SKM-1 (cell line): ENCODE results near the gene CACNA1C.

Source experiments
- DNase-seq: peaks from one replicate; lab custom pipeline; 2025; ENCODE audit not compliant: unreplicated experiment; lab: John Stamatoyannopoulos, UW

CACNA1C gene

DNA sequence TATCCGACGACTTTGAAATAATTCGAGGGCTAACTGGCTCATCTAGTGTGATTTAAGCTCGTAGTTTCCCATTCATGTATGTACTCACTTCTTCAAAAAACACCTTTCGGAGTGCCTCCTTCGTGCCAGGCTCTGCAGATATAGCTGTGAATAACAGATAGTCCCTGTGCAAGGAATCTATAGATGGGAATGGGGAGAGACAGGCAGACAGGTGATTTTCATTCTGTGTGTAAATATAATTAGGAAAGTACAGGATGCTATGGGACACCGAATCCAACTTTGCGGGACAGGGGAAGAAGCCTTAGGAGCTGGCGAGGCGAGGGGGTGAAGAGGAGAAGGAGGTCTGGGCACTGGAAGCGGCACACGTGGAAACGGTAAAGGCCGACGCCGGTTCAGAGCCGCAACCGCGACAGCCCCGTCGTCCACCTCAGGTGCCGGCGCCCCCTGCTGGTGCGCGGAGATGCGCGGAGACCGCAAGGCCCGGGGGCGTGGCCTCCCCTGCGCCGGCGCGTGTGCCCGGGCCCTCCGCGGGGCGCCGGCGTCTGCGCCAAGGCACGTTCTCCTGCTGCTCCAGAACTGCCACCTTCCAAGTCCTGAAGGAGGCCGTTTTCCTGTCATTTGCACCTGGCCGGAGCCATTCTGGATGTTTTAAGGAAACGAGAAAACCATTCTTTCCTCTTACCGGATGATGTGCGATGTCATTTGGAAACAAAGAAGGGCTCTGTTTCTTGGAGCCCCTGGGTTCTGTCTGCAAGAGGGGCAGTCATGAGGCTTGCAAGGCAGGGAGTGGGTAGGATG, 18.0 kb upstream of the CACNA1C start:
- DNase-seq: no peak

DNA sequence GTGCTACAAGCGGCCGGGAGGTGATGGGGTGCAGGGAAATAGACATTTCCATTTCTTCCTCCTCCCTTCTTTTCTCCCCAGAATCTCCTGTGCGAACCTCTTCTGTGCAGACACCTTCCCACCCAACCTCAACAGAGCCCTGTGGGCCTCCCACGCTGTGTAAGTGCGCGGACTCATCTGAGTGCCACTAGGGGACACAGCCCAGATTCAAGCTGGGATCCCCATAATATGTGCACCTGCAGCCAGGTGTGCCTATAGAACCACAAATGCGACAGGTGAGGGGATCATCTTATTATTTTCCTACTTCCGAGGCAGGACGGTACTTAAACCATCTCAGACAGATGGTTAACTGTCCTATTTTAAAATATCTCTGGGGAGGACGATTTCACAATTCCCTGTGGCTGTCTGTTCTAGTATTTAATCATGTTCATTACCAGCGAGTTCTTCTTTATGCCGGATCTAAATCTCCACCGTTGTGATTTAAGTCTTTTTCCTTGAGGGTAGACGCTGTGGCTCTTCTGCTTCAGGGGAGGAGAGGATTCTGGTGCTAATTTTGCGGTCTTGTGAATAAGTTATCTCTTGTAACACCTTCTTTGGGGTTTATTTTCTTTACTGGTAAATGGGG, 17.2 kb upstream of the CACNA1C start:
- DNase-seq: no peak

DNA sequence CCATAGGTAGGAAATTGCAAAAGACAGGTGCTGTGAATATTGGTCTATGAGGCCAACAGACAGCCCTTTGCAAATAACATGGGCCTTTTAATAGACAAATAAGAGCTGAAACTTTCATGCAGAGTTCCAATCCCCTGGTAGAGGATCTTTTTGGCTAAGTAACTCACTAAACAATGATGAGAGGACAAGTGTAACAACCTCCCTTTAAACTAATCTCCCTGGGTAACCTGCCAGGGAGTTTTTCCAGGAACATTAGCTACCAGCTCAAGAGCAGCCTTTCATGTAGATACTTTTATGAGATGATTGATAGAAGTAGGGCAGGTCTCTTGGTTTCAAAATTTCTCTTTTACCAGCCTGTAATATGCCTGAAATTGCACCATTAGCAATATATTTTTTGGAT, 13.8 kb upstream of the CACNA1C start:
- DNase-seq: no peak

DNA sequence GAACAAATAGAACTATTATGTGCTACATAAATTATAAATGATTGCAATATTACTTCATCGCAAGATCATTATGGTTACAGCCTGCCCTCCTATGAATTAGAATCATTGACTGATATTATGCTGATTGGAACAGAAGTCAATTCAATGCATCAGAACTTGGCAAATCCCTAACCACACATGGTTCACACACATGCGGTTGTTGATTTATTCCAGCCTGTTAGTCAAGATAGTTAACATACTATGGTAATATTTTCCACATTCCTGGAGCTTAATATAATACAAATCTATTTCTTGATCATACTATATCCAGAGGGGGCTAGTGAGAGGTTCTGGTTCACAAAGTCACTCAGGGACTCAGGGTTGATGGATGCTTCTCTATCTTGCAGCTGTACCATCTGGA, 9.7 kb upstream of the CACNA1C start:
- no peak for DNase-seq

DNA sequence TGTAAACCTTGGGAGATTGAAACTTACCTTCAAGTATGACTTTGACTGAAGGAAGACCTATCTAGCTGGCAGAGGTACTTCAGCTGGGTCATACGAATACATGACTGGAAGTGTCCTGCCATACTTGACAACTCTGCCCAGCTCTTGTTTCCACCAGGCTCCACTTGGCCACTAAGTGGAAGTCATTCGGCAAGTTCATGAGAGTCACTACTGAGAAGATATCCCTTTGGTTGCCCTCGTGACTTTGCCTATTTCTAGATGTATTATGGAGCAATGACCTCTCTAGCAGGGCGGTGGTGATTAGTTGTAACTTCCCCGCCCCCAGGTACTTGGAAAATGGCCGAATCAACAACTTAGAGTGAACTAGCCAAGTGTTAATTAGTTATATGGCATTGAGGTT, 8.6 kb upstream of the CACNA1C start:
- DNase-seq: no peak

DNA sequence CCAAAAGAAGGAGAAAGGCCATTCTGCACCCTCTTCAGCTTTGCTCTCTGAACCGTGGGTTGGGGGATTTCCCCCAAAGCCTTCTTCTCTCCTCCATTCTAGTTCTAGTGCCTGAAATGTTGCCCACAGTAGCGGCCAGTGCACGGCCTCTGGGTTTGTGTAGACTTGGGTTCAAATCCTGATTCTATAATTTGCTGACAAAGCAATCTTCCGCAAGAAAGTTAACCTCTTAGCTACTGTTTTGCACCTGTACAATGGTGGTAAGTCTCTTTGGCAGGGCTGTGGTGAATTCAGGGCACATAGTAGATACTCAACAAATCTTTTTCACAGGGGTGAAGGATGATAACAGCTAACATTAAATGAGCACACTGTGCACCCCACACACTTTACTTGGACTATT, 5.8 kb upstream of the CACNA1C start:
- no peak for DNase-seq

DNA sequence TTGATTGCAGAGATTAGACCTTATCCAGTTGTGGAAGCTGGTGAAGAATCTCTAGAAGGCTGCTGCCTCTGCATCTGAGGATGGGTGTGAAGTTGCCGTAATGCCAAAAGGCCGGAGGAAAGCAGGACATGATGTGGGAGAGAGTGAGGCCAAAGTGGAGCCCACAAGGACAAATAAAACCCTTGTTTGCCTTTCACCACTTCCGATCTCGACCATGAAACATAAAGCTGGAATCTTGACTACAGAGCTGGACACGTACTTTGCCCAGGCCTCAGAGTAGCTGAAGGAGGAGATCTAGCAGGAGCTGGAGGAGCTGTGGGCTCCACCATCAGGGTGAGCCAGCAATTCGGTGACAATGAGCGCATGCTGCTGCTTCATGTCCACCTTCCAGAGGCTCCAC, 5.0 kb upstream of the CACNA1C start:
- no peak for DNase-seq

DNA sequence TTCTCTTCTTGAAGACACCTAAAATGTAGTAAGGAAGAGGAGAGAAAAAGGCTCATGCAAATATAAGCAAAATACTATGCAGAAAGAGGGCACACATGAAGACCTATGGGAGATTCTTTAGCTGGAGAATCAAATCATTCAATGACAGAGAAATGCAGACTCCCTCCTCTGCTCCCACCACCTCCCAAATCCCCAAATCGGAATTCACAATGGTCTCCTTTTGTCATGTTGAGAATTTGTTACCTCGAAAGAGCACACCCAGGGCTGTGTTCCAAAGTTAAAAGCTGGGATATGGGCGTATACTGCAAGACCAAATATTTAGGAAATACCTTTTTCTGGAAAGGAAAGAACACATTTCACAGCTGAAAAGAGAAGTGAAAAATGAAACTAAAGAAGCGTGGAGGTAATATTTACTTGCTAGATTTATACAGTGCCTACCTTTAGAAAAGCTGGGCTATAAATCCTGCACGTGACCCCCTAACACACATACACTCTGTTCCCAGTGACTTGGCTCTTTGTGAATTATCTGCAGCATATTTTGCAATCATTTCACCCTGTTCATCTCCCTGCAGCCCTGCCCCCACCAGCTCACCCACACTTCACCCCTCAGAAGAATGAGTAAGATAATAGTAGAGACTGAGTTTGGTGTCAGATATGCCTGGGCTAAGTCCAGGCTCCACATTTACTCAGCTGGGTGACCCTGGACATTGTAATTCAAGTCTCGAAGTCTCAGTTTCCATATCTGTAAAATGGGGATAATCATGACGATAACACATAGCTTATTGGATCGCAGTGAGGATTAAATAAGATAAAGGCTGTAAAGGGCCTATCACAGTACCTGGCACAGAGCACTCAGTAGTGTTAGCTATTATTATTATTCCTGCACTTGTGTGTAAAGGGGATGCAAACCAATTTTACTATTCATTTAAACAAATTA, 2.9 kb upstream of the CACNA1C start:
- DNase-seq: no peak

DNA sequence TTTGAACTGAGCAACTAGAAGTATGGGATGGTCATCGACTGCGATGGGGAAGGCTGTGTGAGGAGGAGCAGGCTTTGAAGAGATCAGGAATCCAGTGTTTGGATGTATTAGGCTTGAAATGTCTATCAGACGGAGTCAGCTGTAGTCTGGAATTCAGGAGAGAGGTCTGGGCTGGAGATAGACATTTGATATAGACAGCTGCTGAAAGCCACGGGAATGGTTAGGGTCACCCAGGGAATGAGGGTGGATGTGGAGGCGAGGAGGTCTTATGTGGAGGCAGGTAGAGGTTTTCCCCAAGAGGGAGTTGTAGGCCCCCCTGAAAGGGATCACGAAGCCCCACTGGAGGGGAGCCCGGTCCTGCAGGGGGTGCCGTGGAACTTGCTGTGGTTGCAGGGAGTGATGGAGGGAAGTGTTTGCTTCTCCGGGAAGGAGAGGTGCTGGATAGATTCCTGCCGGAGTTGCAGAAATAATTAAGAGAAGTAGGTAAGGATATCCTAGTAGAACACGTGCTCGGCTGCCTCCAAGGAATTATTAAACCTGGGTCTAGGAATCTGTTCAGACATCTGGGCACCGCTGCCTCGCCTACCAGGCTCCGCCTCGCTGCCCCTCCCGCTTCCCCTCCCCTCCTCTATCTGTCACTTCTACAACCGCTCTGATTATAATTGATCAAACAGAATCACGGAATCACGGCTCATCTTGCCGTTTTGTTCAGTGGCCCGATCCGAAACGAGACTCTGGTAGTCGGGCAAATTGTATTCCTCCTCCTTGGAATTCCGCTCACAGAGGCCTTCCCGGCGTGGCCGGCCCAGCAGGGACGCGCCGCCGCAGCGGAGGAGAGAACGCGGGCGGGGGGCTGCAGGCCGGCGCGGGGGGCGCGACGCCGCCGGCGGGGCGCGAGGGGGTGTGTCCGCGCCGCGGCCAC, 826 bp upstream of the CACNA1C start:
- no peak for DNase-seq

DNA sequence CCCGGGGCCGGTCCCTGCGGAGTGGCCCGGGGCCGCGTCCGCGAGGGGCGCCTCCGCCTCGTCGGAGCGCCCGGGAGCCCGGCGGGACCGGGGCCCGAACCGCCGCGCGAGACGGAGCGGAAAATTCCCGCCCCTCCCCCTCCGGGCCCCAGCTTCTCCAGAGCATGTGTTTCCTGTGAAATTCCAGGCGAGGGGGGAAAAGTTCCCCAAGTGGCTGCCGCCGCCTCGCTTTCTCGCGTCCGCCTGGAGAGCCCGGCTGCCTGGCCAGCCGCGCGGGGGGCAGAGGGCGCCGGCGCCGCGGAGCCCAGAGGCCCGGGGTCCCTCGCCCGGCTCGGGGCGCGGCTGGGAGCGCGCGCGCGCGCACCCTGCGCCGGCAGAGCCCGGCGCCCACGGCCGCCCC, 904 bp downstream of the CACNA1C start:
- no peak for DNase-seq

DNA sequence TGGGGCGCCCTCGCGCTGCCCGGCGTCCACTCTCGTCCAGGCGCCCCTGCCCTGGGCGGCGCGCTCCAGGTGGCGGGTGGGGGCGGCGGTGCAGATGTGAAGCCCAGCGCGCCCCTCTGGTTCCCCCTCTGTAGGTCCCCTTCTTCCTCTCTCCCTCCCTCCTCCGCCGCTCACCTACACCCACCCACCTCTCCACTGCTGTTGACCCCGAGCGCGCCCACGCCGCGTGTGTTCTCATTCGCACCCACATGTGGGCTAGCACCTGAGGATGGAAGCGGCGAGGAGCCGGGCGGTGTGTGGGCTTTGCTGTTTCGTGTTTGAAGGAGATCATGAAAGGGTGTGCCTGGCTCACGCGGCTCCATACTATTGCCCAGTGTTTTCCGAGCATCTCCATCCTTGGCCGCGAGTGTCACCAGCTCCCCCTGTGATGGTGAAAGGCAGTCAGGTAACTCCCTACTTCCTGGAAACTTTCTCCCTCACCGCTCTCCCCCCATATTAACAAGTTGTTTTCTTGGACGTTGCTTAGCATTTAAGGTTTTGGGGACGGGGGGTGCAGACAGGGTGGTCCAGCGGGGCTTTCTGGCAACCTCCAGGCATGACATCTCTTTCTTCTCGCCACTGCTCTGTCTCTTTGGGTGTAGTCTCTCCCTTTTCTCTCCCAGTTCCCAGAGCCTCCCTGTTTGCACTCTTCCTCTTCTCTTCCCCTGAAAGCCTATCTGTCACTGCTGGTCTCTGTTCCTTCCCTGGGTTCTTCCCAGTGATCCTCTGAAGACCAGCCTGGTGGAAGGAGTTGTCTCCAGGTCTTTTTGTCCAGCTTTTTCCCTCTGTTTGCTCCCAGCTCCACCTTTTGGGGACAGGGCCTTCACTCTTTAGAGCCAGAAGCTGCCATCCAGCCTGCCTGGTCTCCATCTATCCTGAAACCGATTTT, 1.6 kb downstream of the CACNA1C start:
- DNase-seq: no peak

DNA sequence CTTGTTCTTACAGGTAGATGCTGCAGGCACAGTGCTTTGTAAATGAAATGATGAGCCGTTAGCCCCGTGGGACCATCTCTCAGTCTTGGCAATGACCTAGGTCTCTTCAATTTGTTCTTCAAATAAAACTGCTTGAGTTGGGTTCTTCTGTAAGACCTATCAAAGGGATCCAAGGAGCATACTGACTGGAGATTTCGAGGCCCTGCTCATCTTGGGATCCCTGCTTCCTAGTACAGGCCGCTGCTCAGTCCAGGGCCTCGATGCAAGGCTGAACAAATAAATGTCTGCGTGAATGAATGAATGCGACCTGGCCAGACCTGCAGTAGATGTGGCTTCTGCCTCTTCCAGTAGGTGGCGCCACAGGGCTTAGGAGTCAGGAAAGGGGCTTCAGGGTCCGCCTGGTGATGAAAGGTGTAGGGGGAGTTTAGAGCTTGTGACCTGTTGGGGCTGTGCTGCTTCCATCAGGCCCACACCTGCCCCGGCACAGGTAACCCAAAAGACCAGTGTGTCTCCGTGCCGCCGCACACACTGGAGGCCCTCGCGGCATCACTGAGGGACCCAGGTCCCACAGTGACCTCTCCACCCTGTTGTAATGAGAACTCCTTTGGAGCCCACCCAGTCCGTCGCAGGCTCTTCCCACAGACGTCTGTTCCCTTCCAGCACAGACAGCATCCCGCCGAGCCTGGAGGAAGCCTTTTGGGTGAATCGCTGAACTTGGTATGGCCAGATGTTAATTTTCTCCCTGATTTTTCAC, 4.4 kb downstream of the CACNA1C start:
- DNase-seq: no peak

DNA sequence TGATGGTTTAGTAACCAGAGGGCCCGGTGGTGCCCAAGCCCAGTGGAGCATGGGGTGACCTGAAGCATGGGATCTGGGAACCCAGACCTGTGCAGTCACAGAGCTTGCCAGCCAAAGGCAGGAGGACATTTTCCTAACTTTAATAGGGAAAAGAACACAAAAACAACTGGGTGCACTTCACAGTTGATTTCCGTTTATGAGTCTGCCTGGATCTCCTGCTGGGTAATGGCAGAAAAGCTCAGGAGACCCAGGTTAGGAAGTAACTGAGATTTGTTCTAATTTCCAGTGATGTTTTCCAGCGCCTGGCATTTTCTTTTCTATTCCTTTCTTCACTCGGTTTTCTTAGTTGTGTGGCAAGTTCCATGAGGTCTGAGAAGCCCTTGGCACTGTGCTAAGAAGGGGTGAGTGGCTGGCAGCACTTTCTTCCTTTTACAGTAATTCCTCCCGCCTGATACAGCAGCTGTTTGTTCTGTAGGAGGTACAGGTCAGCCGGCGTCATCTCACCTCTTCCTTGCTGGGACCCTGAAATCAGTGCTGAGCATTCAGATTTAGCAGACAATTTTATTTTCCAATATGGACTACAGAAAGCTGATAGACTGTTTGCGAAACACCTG, 5.1 kb downstream of the CACNA1C start:
- no peak for DNase-seq

DNA sequence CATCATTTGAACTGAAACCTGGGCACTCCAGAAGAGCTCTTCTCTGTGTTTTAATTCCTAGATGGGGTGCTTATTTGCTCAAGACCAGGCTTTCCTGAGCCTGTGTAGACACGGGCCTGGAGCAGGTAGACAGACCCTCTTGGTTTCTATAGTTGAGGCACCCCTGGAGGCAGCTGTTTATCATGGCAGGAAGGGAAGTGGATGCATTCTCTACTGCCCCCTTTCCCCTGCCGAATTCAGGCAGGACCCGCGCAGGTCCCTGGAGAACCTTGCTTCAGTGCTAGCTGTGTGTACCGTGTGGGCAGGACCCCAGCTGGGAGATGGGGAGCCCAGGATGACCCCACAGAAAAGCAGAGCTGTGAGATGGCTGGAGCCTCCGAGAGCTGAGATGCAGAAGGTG, 6.0 kb downstream of the CACNA1C start:
- DNase-seq: no peak

DNA sequence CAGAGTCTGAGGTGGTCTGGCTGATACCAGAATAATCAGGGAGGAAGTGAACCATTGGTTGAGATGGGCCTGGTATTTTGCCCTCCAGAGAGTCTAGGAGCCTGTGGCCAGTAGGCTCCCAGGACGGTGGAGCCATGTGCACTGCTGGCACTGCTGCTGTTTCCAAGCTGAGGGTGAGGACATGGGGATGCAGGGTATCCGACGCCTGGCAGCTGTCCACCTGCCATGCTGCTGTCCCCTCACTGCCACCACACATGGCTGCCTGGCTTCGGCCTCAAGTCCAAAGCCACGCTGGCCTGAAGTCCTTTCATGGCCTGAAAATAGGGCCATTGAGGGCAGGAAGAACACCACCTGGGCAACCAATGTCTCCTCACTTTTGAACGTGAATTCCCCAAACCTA, 8.6 kb downstream of the CACNA1C start:
- no peak for DNase-seq

DNA sequence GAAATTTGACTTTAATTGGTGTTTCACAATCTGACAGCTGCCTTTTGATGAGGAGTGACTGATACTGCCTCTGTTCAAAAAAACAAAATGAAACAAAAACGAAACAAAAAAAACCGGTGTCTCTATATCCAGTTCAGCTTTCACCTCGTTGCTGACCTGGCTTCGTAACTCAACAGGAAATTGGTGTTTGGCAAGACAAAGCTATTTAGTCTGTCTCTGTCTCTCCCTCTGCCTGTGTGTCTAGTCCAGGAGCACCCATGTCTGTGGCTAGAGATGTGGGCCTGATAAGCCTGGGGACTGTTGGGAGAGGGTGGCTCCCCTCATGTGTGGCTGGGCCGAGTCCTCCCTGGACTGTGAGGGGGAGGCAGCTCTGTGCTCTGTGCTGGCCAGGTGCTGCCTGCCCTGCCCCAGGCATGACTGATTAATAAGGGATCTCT, 11.3 kb downstream of the CACNA1C start:
- peak; percentile 15 for DNase-seq

DNA sequence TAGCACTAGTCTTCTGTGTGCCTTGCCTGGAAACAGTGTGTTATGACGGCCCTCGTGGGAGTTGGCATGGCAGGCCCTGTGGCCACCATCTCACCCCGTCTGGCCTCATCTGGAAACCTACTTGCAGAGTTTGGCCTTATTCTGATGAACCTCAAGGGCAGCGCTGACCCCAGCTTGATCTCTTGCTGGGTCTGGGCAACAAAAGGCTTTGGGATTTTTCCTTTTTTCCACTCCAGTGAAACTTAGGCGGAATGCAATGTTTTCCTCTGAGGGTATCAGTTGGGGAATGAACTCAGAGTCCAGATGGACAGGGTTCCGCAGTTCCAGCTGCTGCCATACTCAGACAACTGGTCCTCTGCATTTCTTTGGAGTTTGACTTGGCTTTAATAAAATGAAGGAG, 15.9 kb downstream of the CACNA1C start:
- no peak for DNase-seq

DNA sequence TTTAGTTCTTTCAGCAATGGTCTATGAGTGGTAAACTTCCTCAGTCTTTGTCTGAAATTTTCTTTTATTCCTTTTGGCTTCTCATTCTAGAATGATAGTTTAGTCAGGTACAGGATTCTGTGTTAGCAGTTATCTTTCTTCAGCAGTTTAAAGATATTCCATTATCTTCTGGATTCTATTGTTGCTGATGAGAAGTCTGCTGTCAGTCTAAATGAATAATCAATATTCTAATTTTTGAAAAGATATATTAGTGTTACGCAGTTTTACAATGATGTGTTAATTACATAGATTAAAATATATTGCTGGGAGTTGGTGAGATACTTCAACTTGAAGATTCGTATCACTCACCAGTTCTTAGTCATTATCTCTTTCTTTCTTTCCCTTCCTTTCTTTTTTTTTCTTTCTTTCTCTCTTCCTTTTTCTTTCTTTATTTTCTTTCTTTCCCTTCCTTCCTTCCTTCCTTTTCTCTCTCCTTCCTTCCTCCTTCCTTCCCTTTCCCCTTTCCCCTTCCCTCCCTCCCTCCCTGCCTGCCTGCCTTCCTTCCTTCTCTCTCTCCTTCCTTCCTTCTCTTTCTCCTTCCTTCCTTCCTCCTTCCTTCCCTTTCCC, 17.8 kb downstream of the CACNA1C start:
- no peak for DNase-seq
